ENCODE results near the gene CLCA2.

CLCA2 gene

DNA sequence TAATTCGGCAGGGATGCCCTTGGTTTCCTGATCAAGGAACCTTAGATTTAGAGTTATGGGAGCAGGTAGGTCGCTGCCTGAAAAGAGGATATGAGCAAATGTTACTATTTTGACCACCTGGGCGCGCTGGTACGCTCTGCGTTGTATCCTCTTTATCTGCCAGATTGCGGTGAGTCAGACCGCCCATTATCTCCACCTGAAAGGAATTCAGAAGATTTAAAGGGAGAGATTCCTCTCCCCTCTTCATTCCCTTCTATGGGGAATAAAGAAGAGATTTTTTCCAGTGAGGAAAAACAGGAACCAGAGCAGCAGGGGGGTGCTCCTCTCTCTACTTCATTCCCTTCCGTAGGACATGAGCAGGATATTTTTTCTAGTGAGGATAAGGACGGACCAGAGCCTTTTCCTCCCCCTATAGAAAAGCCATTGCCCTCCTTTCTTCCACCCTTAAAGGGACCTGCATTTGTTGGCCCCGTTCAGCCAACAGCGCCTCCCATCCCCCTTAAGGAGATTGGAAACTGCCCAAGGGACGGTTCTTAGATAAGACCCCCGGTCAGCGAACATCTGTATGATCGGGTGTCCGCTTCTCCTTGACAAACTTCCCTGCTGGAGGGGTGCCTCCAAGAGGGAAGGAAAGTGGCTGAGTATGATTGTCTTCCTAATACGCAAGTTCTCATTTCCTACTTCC lies 78.9 kb downstream of the CLCA2 start:
- DNase-seq = no peak
- TF ChIP-seq POLR2A (IDR thresholded peaks at IDR 0.05; ENCODE audit: low read length) (no peak), GATA1 (IDR thresholded peaks at IDR 0.05; ENCODE audit: low read depth, low read length) (no peak)

DNA sequence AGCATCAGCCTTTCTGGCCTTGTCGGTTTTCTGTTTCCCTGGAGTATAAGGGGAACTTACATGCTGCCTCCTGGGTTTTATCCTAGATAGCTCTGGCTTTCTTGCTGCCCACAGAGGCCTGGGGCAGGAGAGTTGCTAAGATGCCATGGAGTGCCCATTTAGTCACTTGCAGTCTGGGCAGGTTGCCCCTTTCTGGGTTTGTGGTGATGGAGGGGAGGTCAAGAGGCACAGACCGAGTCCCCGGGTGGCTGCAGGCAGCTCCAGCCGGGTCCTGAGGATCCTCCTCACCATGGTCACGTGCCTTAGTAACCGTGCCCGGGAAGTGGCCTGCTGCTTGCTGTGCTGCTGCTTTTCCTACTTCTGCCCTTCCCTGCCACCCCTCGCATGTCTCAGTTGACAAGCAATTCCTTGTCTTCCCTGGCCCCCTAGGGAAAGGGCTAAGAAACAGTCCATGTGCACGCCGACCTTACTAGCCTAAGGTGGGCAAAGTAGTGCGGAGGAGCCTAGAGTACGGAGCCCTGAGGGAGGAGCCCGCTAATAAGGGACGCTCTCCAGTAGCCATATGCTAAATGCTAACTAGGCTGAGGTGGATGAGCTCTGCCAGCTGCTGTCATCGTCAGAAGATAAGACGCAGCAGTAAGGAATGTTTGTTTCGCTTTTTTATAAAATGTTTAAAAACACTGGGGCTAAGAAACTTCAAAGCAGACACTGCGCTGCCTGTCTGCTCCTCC lies 79.6 kb downstream of the CLCA2 start:
- DNase-seq = no peak
- TF ChIP-seq POLR2A (IDR thresholded peaks at IDR 0.05; ENCODE audit: low read length) (no peak), GATA1 (IDR thresholded peaks at IDR 0.05; ENCODE audit: low read depth, low read length) (no peak)

DNA sequence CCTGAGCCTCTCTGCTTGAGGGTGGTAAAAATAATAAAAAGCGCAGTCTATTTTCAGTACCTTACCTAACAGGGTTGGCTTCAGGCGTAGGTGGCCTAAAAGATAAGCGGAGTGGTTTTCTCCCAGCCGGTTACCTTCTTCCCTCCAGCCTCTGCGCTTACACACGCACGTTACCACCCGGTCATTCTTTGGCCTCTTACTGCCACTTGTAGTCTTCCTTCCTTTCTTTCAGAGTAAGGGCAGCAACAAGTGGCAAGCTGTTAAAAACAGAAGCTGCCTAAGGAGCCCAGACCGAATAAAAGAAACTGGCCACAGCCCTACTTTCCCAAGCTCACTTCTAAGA lies 80.1 kb downstream of the CLCA2 start:
- DNase-seq = no peak
- no peak for TF ChIP-seq POLR2A (IDR thresholded peaks at IDR 0.05; ENCODE audit: low read length)
- TF ChIP-seq GATA1 (IDR thresholded peaks at IDR 0.05; ENCODE audit: low read depth, low read length) = no peak

DNA sequence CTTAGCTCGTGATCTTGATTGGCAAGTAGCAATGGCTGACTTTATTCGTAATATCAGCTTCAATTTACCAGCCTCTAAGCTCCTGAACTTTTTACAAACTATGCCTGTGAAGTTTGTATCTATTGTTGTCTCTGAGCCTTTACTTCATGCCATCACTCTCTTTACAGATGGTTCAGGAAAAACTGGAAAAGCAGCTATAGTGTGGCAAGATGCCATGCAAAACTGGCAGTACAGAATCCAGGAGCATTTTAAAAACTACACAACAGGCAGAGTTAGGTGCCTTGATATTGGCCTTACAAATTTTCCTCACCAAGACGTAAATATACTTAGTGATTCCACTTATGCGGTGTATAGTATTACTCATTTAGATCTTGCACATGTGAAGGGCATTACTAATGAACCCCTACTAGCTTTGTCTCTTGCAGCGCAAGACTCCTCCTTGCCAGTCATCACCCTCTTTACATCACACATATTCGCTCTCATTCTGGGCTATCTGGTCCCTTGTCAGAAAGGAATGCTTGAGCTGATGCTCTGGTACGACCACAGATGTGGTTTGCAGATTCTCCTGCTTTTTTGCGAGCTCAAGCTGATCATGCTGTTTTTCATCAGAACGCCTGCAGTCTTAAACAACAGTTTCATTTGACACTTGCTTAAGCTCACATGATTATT lies 81.1 kb downstream of the CLCA2 start:
- no peak for DNase-seq
- TF ChIP-seq POLR2A (IDR thresholded peaks at IDR 0.05; ENCODE audit: low read length) = no peak
- TF ChIP-seq GATA1 (IDR thresholded peaks at IDR 0.05; ENCODE audit: low read depth, low read length) = no peak

DNA sequence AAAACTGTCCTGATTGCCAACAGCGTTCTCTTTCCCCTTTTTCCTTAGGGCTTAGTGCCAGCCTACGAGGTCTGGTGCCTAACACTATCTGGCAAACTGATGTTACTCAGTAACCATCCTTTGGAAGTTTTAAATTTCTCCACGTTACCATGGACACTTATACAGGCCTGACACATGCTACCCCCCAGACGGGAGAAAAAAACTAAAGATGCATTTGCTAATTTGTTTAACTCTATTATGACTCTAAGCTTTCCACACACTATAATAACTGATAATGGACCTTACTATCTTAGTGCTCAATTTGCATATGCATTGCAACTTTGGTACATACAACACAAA lies 81.6 kb downstream of the CLCA2 start:
- DNase-seq = no peak
- TF ChIP-seq GATA1 (IDR thresholded peaks at IDR 0.05; ENCODE audit: low read depth, low read length) (no peak), POLR2A (IDR thresholded peaks at IDR 0.05; ENCODE audit: low read length) (no peak)
